Measurements from ENCODE around the gene CBFA2T3.
A peak's percentile ranks its signal among the peaks of the same experiment; 100 is the strongest.

CBFA2T3 gene

GRCh38 chr16:88885693-88886280, 91.2 kb downstream of the CBFA2T3 start:
- DNase-seq = no peak

GRCh38 chr16:88884569-88885271, 92.3 kb downstream of the CBFA2T3 start:
- no peak for DNase-seq

GRCh38 chr16:88883946-88884345, 93.1 kb downstream of the CBFA2T3 start:
- DNase-seq = no peak

GRCh38 chr16:88883117-88883895, 93.7 kb downstream of the CBFA2T3 start:
- no peak for DNase-seq

GRCh38 chr16:88882358-88883030, 94.5 kb downstream of the CBFA2T3 start:
- DNase-seq = peak; percentile 10 to 31

- DNase-seq = no peak
These were observed 95.2 kb downstream of the CBFA2T3 start for GRCh38 chr16:88881675-88882357.

- no peak for DNase-seq
These were observed 95.9 kb downstream of the CBFA2T3 start for GRCh38 chr16:88881007-88881615.

- no peak for DNase-seq
These were observed 96.6 kb downstream of the CBFA2T3 start for GRCh38 chr16:88880226-88881006.

- DNase-seq = no peak
These were observed 97.3 kb downstream of the CBFA2T3 start for GRCh38 chr16:88879788-88880055.

GRCh38 chr16:88878967-88879787, 97.8 kb downstream of the CBFA2T3 start:
- no peak for DNase-seq

- DNase-seq = no peak
These were observed 98.7 kb downstream of the CBFA2T3 start for GRCh38 chr16:88878356-88878755.

GRCh38 chr16:88877564-88878289, 99.3 kb downstream of the CBFA2T3 start:
- no peak for DNase-seq

GRCh38 chr16:88876942-88877526, 100.0 kb downstream of the CBFA2T3 start:
- no peak for DNase-seq

GRCh38 chr16:88875703-88876234, 101.2 kb downstream of the CBFA2T3 start:
- no peak for DNase-seq

GRCh38 chr16:88874938-88875599, 101.9 kb downstream of the CBFA2T3 start:
- DNase-seq = no peak

- no peak for DNase-seq
These were observed 104.2 kb downstream of the CBFA2T3 start for GRCh38 chr16:88872650-88873331.

- no peak for DNase-seq
These were observed 105.1 kb downstream of the CBFA2T3 start for GRCh38 chr16:88871730-88872416.

- DNase-seq = no peak
These were observed 105.7 kb downstream of the CBFA2T3 start for GRCh38 chr16:88871349-88871702.

Measured in CD4-positive, alpha-beta T cell treated with Interferon alpha-2 for 1 hour (primary cell).